Measurements from ENCODE around the gene ALKBH6.

ALKBH6 gene

GRCh38 chr19:36023432-36023831 lies 9.4 kb upstream of the ALKBH6 start:
- POLR2A ChIA-PET: interaction anchor here (1.0 to 1.3 kb wide), 2 partner anchors 9 to 14 kb away, joined by 3 to 7 read pairs; partner anchors contain the start of genes ALKBH6 and SYNE4
- H3K36me3 ChIP-seq (ENCODE audit: control insufficient read depth in 2 of 2, insufficient read depth in 1 of 2, low read length in 2 of 2): peaks cover 66 to 88% of the 10 kb centered on the region in 2 experiments
- no peak overlapping the region for H3K4me3 ChIP-seq (ENCODE audit: low read depth, low read length)
- TF ChIP-seq OVOL3 (tag by site-specific recombination; IDR thresholded peaks at IDR 0.05): no peak
- TF ChIP-seq GLI4 (tag by site-specific recombination; IDR thresholded peaks at IDR 0.05): no peak
- peak; percentile 89 for TF ChIP-seq ZNF121 (tag by site-specific recombination; IDR thresholded peaks at IDR 0.05)
- H3K27ac ChIP-seq (ENCODE audit: extremely low read depth, low read depth, low read length): no peak overlapping the region
- CTCF ChIA-PET: no interaction called here
- H3K4me1 ChIP-seq (ENCODE audit: control insufficient read depth, insufficient read depth, low read length): peaks cover under 1% of the 10 kb centered on the region; the same call in 1 of the 2 replicates
- H3K9me3 ChIP-seq (ENCODE audit: control insufficient read depth, insufficient read depth, low read depth, low read length): no peaks in the 10 kb centered on the region

DNA sequence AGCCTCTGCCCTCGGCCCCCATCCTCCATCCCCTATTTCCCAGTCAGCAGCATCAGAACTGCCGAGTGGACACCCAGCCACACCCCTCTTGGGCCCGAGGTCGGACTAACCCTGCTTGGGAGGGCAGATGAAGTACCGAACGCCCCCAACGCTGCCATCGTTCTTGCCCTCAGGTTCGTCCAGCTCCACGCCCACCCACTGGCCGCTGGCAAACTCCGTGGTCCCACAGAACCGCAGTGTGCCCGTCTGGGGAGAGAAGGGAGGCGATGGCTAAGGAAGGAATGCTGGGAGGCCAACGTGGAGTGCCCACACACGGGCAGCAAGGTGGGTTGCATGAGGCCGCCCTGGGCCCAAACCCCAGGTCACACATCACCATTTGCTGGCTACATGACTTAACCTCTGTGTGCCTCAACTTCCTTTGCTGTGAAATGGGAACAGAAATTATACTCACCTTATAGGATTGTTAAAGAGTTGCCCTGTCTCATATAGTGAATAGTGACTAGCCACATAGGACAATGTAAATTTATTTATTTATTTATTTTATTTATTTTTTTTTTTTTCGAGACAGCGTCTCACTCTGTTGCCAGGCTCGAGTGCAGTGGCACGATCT lies 5.2 kb upstream of the ALKBH6 start:
- Histone ChIP-seq H3K4me1 (ENCODE audit: control insufficient read depth, insufficient read depth, low read length) (peaks cover 15% of the 10 kb centered on the region), H3K27ac (ENCODE audit: extremely low read depth, low read depth, low read length) (no peak overlapping the region), H3K9me3 (ENCODE audit: control insufficient read depth, insufficient read depth, low read depth, low read length) (no peaks in the 10 kb centered on the region), H3K4me3 (ENCODE audit: low read depth, low read length) (no peak overlapping the region), H3K36me3 (ENCODE audit: control insufficient read depth in 2 of 2, insufficient read depth in 1 of 2, low read length in 2 of 2) (peaks cover 53 to 74% of the 10 kb centered on the region in 2 experiments)
- TF ChIP-seq ZBTB8A (tag by site-specific recombination; IDR thresholded peaks at IDR 0.05) (0 out of 2 replicates have a peak, but pooled peaks have one; percentile 13), ZNF394 (tag by site-specific recombination; IDR thresholded peaks at IDR 0.05; ENCODE audit: borderline replicate concordance) (0 out of 2 replicates have a peak, but pooled peaks have one; percentile 17), ZFHX2 (tag by site-specific recombination; conservative IDR thresholded peaks at IDR 0.05) (no peak), ZNF768 (tag by site-specific recombination; IDR thresholded peaks at IDR 0.05) (no peak), ZNF792 (tag by site-specific recombination; IDR thresholded peaks at IDR 0.05) (no peak), ZNF623 (tag by site-specific recombination; IDR thresholded peaks at IDR 0.05) (0 out of 2 replicates have a peak, but pooled peaks have one; percentile 32), ZNF138 (tag by site-specific recombination; IDR thresholded peaks at IDR 0.05; ENCODE audit: borderline replicate concordance) (no peak), ZFP37 (tag by site-specific recombination; IDR thresholded peaks at IDR 0.05) (no peak), GLI2 (tag by site-specific recombination; IDR thresholded peaks at IDR 0.05; ENCODE audit: borderline replicate concordance, low read depth) (no peak), ZSCAN16 (tag by site-specific recombination; IDR thresholded peaks at IDR 0.05) (peak; percentile 78), ZNF184 (tag by site-specific recombination; IDR thresholded peaks at IDR 0.05) (no peak), ZNF707 (tag by site-specific recombination; IDR thresholded peaks at IDR 0.05) (no peak), KLF16 (tag by site-specific recombination; IDR thresholded peaks at IDR 0.05) (no peak), ZBTB21 (tag by site-specific recombination; IDR thresholded peaks at IDR 0.05) (no peak), ZNF391 (tag by site-specific recombination; IDR thresholded peaks at IDR 0.05; ENCODE audit: borderline replicate concordance, low read depth) (no peak), GLIS2 (tag by site-specific recombination; IDR thresholded peaks at IDR 0.05) (peak; percentile 44; the same call in 1 of the 2 replicates), ZNF274 (IDR thresholded peaks at IDR 0.05; ENCODE audit: low read length) (no peak), ZNF274 (tag by site-specific recombination; IDR thresholded peaks at IDR 0.05; ENCODE audit: borderline replicate concordance) (no peak), ZNF18 (tag by site-specific recombination; IDR thresholded peaks at IDR 0.05) (no peak), ZNF2 (tag by site-specific recombination; IDR thresholded peaks at IDR 0.05) (no peak), ZNF133 (tag by site-specific recombination; IDR thresholded peaks at IDR 0.05) (no peak), ZNF600 (tag by site-specific recombination; IDR thresholded peaks at IDR 0.05) (no peak)
- TF ChIP-seq, protein P1, sequence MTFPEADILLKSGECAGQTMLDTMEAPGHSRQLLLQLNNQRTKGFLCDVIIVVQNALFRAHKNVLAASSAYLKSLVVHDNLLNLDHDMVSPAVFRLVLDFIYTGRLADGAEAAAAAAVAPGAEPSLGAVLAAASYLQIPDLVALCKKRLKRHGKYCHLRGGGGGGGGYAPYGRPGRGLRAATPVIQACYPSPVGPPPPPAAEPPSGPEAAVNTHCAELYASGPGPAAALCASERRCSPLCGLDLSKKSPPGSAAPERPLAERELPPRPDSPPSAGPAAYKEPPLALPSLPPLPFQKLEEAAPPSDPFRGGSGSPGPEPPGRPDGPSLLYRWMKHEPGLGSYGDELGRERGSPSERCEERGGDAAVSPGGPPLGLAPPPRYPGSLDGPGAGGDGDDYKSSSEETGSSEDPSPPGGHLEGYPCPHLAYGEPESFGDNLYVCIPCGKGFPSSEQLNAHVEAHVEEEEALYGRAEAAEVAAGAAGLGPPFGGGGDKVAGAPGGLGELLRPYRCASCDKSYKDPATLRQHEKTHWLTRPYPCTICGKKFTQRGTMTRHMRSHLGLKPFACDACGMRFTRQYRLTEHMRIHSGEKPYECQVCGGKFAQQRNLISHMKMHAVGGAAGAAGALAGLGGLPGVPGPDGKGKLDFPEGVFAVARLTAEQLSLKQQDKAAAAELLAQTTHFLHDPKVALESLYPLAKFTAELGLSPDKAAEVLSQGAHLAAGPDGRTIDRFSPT (tag by site-specific recombination; IDR thresholded peaks at IDR 0.05): peak; percentile 78
- TF ChIP-seq, protein P2, sequence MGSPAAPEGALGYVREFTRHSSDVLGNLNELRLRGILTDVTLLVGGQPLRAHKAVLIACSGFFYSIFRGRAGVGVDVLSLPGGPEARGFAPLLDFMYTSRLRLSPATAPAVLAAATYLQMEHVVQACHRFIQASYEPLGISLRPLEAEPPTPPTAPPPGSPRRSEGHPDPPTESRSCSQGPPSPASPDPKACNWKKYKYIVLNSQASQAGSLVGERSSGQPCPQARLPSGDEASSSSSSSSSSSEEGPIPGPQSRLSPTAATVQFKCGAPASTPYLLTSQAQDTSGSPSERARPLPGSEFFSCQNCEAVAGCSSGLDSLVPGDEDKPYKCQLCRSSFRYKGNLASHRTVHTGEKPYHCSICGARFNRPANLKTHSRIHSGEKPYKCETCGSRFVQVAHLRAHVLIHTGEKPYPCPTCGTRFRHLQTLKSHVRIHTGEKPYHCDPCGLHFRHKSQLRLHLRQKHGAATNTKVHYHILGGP (tag by site-specific recombination; IDR thresholded peaks at IDR 0.05): no peak
- TF ChIP-seq, protein P3, sequence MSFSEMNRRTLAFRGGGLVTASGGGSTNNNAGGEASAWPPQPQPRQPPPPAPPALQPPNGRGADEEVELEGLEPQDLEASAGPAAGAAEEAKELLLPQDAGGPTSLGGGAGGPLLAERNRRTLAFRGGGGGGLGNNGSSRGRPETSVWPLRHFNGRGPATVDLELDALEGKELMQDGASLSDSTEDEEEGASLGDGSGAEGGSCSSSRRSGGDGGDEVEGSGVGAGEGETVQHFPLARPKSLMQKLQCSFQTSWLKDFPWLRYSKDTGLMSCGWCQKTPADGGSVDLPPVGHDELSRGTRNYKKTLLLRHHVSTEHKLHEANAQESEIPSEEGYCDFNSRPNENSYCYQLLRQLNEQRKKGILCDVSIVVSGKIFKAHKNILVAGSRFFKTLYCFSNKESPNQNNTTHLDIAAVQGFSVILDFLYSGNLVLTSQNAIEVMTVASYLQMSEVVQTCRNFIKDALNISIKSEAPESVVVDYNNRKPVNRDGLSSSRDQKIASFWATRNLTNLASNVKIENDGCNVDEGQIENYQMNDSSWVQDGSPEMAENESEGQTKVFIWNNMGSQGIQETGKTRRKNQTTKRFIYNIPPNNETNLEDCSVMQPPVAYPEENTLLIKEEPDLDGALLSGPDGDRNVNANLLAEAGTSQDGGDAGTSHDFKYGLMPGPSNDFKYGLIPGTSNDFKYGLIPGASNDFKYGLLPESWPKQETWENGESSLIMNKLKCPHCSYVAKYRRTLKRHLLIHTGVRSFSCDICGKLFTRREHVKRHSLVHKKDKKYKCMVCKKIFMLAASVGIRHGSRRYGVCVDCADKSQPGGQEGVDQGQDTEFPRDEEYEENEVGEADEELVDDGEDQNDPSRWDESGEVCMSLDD (tag by site-specific recombination; IDR thresholded peaks at IDR 0.05): no peak
- ChIA-PET CTCF (interaction anchor here (0.5 to 1.3 kb wide), 2 partner anchors 10 to 23 kb away, joined by 5 read pairs; no protein-coding TSS in a partner anchor), POLR2A (no interaction called here)

Data from HEK293 (cell line).